ENCODE data around the gene ELP2.

DNA sequence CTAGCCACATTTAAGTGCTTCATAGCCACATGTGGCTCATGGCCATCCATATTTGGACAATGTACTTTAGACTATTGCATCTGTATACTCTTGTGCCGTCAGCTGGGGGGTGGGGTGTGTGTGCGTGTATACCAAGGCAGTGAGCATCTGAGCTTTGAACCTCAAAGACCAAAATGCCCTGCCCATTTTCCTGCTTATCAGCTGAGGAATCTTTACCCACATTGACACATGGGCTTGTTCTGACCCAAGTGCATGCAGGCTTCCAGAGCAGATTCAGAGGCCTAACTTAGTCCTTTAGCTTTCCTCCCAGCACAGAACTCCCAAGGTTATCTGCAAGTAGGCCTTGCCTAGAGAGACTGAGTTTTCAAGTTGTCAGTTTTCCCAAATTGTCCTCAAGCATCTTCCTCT, 46.5 kb downstream of the ELP2 start:
- TF ChIP-seq CTCF (IDR thresholded peaks at IDR 0.05): no peak
- no peak for TF ChIP-seq REST (IDR thresholded peaks at IDR 0.05; ENCODE audit: low read depth, low read length)
- TF ChIP-seq USF1 (IDR thresholded peaks at IDR 0.05; ENCODE audit: borderline replicate concordance, low read depth): no peak
- TF ChIP-seq JUND (IDR thresholded peaks at IDR 0.05): no peak
- no peak for TF ChIP-seq EP300 (IDR thresholded peaks at IDR 0.05; ENCODE audit: borderline replicate concordance in 1 of 2, low read depth in 1 of 2, low read length in 1 of 2)
- no peak for TF ChIP-seq FOXM1 (IDR thresholded peaks at IDR 0.05; ENCODE audit: low read depth)
- TF ChIP-seq, protein P1, sequence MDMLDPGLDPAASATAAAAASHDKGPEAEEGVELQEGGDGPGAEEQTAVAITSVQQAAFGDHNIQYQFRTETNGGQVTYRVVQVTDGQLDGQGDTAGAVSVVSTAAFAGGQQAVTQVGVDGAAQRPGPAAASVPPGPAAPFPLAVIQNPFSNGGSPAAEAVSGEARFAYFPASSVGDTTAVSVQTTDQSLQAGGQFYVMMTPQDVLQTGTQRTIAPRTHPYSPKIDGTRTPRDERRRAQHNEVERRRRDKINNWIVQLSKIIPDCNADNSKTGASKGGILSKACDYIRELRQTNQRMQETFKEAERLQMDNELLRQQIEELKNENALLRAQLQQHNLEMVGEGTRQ (IDR thresholded peaks at IDR 0.05; ENCODE audit: borderline replicate concordance, low read depth, low read length): no peak
- TF ChIP-seq TAF1 (IDR thresholded peaks at IDR 0.05; ENCODE audit: borderline replicate concordance, low read depth, low read length): no peak
- TF ChIP-seq SMC3 (IDR thresholded peaks at IDR 0.05; ENCODE audit: low read depth, low read length): no peak
- TF ChIP-seq, protein P2, sequence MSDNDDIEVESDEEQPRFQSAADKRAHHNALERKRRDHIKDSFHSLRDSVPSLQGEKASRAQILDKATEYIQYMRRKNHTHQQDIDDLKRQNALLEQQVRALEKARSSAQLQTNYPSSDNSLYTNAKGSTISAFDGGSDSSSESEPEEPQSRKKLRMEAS (IDR thresholded peaks at IDR 0.05; ENCODE audit: low read depth): no peak
- no peak for TF ChIP-seq ZBTB33 (IDR thresholded peaks at IDR 0.05; ENCODE audit: borderline replicate concordance, low read depth)
- no peak for TF ChIP-seq GABPA (IDR thresholded peaks at IDR 0.05; ENCODE audit: low read depth)
- TF ChIP-seq POLR2AphosphoS5 (IDR thresholded peaks at IDR 0.05; ENCODE audit: low read depth, low read length): no peak
